ENCODE data around the gene PRPS2. TPM values are rescaled to one million over a fixed set of nuclear protein-coding genes. Genes with fewer than 3 reads are reported as not detected.

The PRPS2 gene
- total RNA-seq, 1 experiment from 2014 or later = 73.9 TPM

GRCh38 chrX:12790885-12791256 is 341 bp upstream of the PRPS2 start:
- ChIA-PET CTCF (no interaction called here), POLR2A (ENCODE audit: unreplicated experiment) (interaction anchor here (0.5 to 0.6 kb wide), 2 partner anchors 17 to 862 kb away, joined by 3 to 4 read pairs; partner anchors contain the start of gene TCEANC)
- Histone ChIP-seq H3K4me3 (ENCODE audit: low read length) (peak overlapping the region; percentile 78), H3F3A (ENCODE audit: low read length, unreplicated experiment) (no peaks in the 10 kb centered on the region), H2AFZ (ENCODE audit: low read length) (peak overlapping the region; percentile 99), H3K9me2 (replicated peaks; ENCODE audit: low read length) (no peaks in the 10 kb centered on the region), H3K36me3 (ENCODE audit: low read depth, low read length) (no peaks in the 10 kb centered on the region), H4K20me1 (ENCODE audit: low read length) (peaks cover 8% of the 10 kb centered on the region; the same call in 1 of the 2 replicates), H3K4me1 (ENCODE audit: insufficient read depth, low read length) (peaks cover 10% of the 10 kb centered on the region), H3K4me2 (ENCODE audit: low read length) (peak overlapping the region; percentile 94), H3K9me3 (ENCODE audit: low read length) (no peaks in the 10 kb centered on the region), H3K27ac (ENCODE audit: low read length) (no peak overlapping the region), H3K27me3 (ENCODE audit: low read length) (no peaks in the 10 kb centered on the region), H3K79me2 (ENCODE audit: low read length) (peaks cover 41% of the 10 kb centered on the region), H3K9ac (ENCODE audit: low read length) (peak overlapping the region; percentile 81)
- DNase-seq (no peak), ATAC-seq (no peak; the same call in 1 of the 2 replicates)
- BruUV-seq (replicated peaks) = no TSS peak
- intact Hi-C loops (cut with micrococcal nuclease) = no loop called here
- TF ChIP-seq CTCF (conservative IDR thresholded peaks at IDR 0.05; ENCODE audit: low read depth, low read length) = no peak
- TF ChIP-seq EZH2phosphoT487 (IDR thresholded peaks at IDR 0.05; ENCODE audit: borderline replicate concordance, low read length) = no peak
- no peak for TF ChIP-seq EZH2 (IDR thresholded peaks at IDR 0.05; ENCODE audit: low read length, unreplicated experiment)

- TF ChIP-seq EZH2 (IDR thresholded peaks at IDR 0.05; ENCODE audit: low read length, unreplicated experiment) = no peak
- TF ChIP-seq EZH2phosphoT487 (IDR thresholded peaks at IDR 0.05; ENCODE audit: borderline replicate concordance, low read length) = no peak
- no peak for TF ChIP-seq CTCF (conservative IDR thresholded peaks at IDR 0.05; ENCODE audit: low read depth, low read length)
- BruUV-seq (replicated peaks) = no TSS peak
- Histone ChIP-seq H3K36me3 (ENCODE audit: low read depth, low read length) (no peaks in the 10 kb centered on the region), H3K79me2 (ENCODE audit: low read length) (peaks cover 41% of the 10 kb centered on the region), H3K9me2 (replicated peaks; ENCODE audit: low read length) (no peaks in the 10 kb centered on the region), H2AFZ (ENCODE audit: low read length) (no peak overlapping the region), H3K27ac (ENCODE audit: low read length) (no peak overlapping the region), H4K20me1 (ENCODE audit: low read length) (peaks cover 8% of the 10 kb centered on the region; the same call in 1 of the 2 replicates), H3K4me2 (ENCODE audit: low read length) (peak overlapping the region; percentile 91), H3K4me3 (ENCODE audit: low read length) (peak overlapping the region; percentile 78), H3K27me3 (ENCODE audit: low read length) (no peaks in the 10 kb centered on the region), H3K4me1 (ENCODE audit: insufficient read depth, low read length) (peaks cover 10% of the 10 kb centered on the region), H3F3A (ENCODE audit: low read length, unreplicated experiment) (no peaks in the 10 kb centered on the region), H3K9me3 (ENCODE audit: low read length) (no peaks in the 10 kb centered on the region), H3K9ac (ENCODE audit: low read length) (no peak overlapping the region)
- DNase-seq (no peak), ATAC-seq (no peak)
- CTCF ChIA-PET = interaction anchor here (0.6 kb wide), 2 partner anchors 21 to 69 kb away, joined by 3 read pairs; no protein-coding TSS in a partner anchor
- intact Hi-C loops (cut with micrococcal nuclease) = no loop called here
- POLR2A ChIA-PET (ENCODE audit: unreplicated experiment) = no interaction called here
Observed at GRCh38 chrX:12792711-12793110, 1.5 kb downstream of the PRPS2 start.

GRCh38 chrX:12794654-12795053 is 3.4 kb downstream of the PRPS2 start:
- Histone ChIP-seq H4K20me1 (ENCODE audit: low read length) (peaks cover 8% of the 10 kb centered on the region; the same call in 1 of the 2 replicates), H3K4me2 (ENCODE audit: low read length) (no peak overlapping the region), H3K27me3 (ENCODE audit: low read length) (no peaks in the 10 kb centered on the region), H3K9ac (ENCODE audit: low read length) (no peak overlapping the region), H3K4me1 (ENCODE audit: insufficient read depth, low read length) (peaks cover 10% of the 10 kb centered on the region), H3K36me3 (ENCODE audit: low read depth, low read length) (no peaks in the 10 kb centered on the region; the same call in 1 of the 2 replicates), H3K4me3 (ENCODE audit: low read length) (no peak overlapping the region), H3K27ac (ENCODE audit: low read length) (no peak overlapping the region), H2AFZ (ENCODE audit: low read length) (no peak overlapping the region), H3K9me3 (ENCODE audit: low read length) (no peaks in the 10 kb centered on the region), H3F3A (ENCODE audit: low read length, unreplicated experiment) (no peaks in the 10 kb centered on the region), H3K79me2 (ENCODE audit: low read length) (peaks cover 41% of the 10 kb centered on the region), H3K9me2 (replicated peaks; ENCODE audit: low read length) (no peaks in the 10 kb centered on the region)
- BruUV-seq (replicated peaks) = no TSS peak
- CTCF ChIA-PET = no interaction called here
- no peak for TF ChIP-seq EZH2 (IDR thresholded peaks at IDR 0.05; ENCODE audit: low read length, unreplicated experiment)
- no peak for TF ChIP-seq EZH2phosphoT487 (IDR thresholded peaks at IDR 0.05; ENCODE audit: borderline replicate concordance, low read length)
- TF ChIP-seq CTCF (conservative IDR thresholded peaks at IDR 0.05; ENCODE audit: low read depth, low read length) = no peak
- intact Hi-C loops (cut with micrococcal nuclease) = no loop called here
- no peak for DNase-seq
- POLR2A ChIA-PET (ENCODE audit: unreplicated experiment) = no interaction called here
- ATAC-seq = no peak

All from PC-3 (cell line).